K562 (cell line): ENCODE results near the gene PRKCE. TPM values are rescaled to one million over a fixed set of nuclear protein-coding genes. Genes with fewer than 3 reads are reported as not detected.

ENCODE experiments used
- ATAC-seq: fragments of 200-7000 bp; cut with Tn5 transposase; 3 replicates; pipeline ENCODE4 v1.9.1; 2020; ENCODE audit warnings: moderate library complexity
- BruUV-seq: library from RNA; stranded (reverse); fragments of 400-500 nt; replicated peaks from 2 replicates; lab custom pipeline; 2021; lab: Mats Ljungman, UMichigan
- CTCF ChIA-PET: fragments of 300-600 bp; formaldehyde crosslinking; extraction: SDS; loops from one replicate; lab custom pipeline; 2021; ENCODE audit warnings: low intra/inter-chr PET ratio; lab: Yijun Ruan, JAX
- POLR2A ChIA-PET: fragments of 300-600, 350-650 bp; sonication (Branson Sonifier 250); formaldehyde crosslinking; extraction: SDS; loops from one replicate; lab custom pipeline; 2021; ENCODE audit warnings: antibody characterized with exemption, inconsistent platforms; lab: Yijun Ruan, JAX
- DNase-seq, 4 experiments: peaks; one replicate each; pipeline versions ENCODE4 v3.0.0 to v3.0.0-alpha.2; 2011 to 2018; ENCODE audit warnings: low spot score in 3 of 4, mixed read lengths in 3 of 4; ENCODE audit errors: extremely low read depth in 1 of 4
- FAIRE-seq: peaks from 2 replicates; lab custom pipeline; 2011; peaks lifted over from hg19 to GRCh38; lab: Jason Lieb, UNC
- H2AFZ ChIP-seq: 2 replicates; pipeline ENCODE4 v1.6.0; 2011; ENCODE audit warnings: low read depth, low read length, control low read depth, inconsistent platforms
- H3K27ac ChIP-seq: fragments of 200-600 bp; 3 replicates; pipeline ENCODE4 v1.8.0; 2011; ENCODE audit warnings: low read depth, mild to moderate bottlenecking, control low read depth, inconsistent platforms, low read length, moderate library complexity, mixed read lengths; ENCODE audit errors: extremely low read depth
- H3K27me3 ChIP-seq, 2 experiments: fragments of 300-600 bp in 1 of 2; 2 replicates in 1 of 2; 3 replicates in 1 of 2; pipeline versions ENCODE4 v1.6.0 to v1.8.0; 2011; ENCODE audit warnings: inconsistent platforms in 2 of 2, low read length in 2 of 2, mild to moderate bottlenecking in 1 of 2, mixed read lengths in 1 of 2, moderate library complexity in 1 of 2; ENCODE audit not compliant: control insufficient read depth in 2 of 2, insufficient read depth in 2 of 2
- H3K36me3 ChIP-seq: fragments of 300-600 bp; 3 replicates; pipeline ENCODE4 v1.8.0; 2011; ENCODE audit warnings: mild to moderate bottlenecking, low read length, inconsistent platforms; ENCODE audit not compliant: control insufficient read depth, insufficient read depth
- H3K4me1 ChIP-seq, 2 experiments: fragments of 200-600 bp in 1 of 2; replicated peaks in 1 of 2; 2 replicates in 1 of 2; 3 replicates in 1 of 2; pipeline versions ENCODE4 v1.5.1 to v1.8.0; 2011; ENCODE audit warnings: inconsistent platforms in 2 of 2, low read length in 2 of 2, mild to moderate bottlenecking in 1 of 2, mixed read lengths in 1 of 2, moderate library complexity in 1 of 2; ENCODE audit not compliant: control insufficient read depth in 2 of 2, insufficient read depth in 2 of 2
- H3K4me2 ChIP-seq: 2 replicates; pipeline ENCODE4 v1.6.1; 2011; ENCODE audit warnings: low read length, control low read depth, inconsistent platforms, mixed read lengths; ENCODE audit not compliant: insufficient read depth
- H3K4me3 ChIP-seq: fragments of 200-600 bp; sonication (generic), shearing (Covaris generic); 2 replicates; pipeline ENCODE4 v1.5.1; 2016; ENCODE audit warnings: control low read depth, inconsistent platforms
- H3K79me2 ChIP-seq: fragments of 200-600 bp; 3 replicates; pipeline ENCODE4 v1.8.0; 2011; ENCODE audit warnings: low read length, inconsistent platforms; ENCODE audit not compliant: control insufficient read depth, insufficient read depth
- H3K9ac ChIP-seq, 2 experiments: 2 replicates each; pipeline versions ENCODE4 v1.6.0 to v1.6.1; 2011; ENCODE audit warnings: low read depth in 2 of 2, low read length in 2 of 2, control low read depth in 1 of 2, inconsistent platforms in 1 of 2, mild to moderate bottlenecking in 1 of 2, mixed read lengths in 1 of 2; ENCODE audit not compliant: insufficient read depth in 1 of 2
- H3K9me1 ChIP-seq: one replicate; pipeline ENCODE4 v1.6.0; 2011; ENCODE audit warnings: inconsistent platforms, mild to moderate bottlenecking, low read length, moderate library complexity; ENCODE audit not compliant: control insufficient read depth, insufficient read depth
- H3K9me3 ChIP-seq: replicated peaks from 2 replicates; pipeline ENCODE4 v1.5.1; 2011; ENCODE audit warnings: low read depth, low read length, inconsistent platforms; ENCODE audit not compliant: control insufficient read depth, insufficient read depth
- H4K20me1 ChIP-seq: replicated peaks from 2 replicates; pipeline ENCODE4 v1.6.1; 2011; ENCODE audit warnings: low read length, inconsistent platforms, mixed read lengths; ENCODE audit not compliant: control insufficient read depth, insufficient read depth
- L3MBTL2 ChIP-seq: fragments of 450-650 bp; IDR thresholded peaks from 2 replicates; pipeline ENCODE4 v1.6.1; 2016; ENCODE audit warnings: mild to moderate bottlenecking, moderate library complexity
- MAFG ChIP-seq: fragments of 450-650 bp; conservative IDR thresholded peaks from 2 replicates; pipeline ENCODE4 v1.6.1; 2016; ENCODE audit warnings: missing genetic modification characterization, missing compliant biosample characterization
- NONO ChIP-seq, 2 experiments: fragments of 200-400 bp in 1 of 2; fragments of 450-650 bp in 1 of 2; formaldehyde crosslinking in 1 of 2; IDR thresholded peaks; 2 replicates each; pipeline ENCODE4 v1.6.1; 2017; ENCODE audit warnings: low read depth in 2 of 2, mild to moderate bottlenecking in 2 of 2, moderate library complexity in 2 of 2, low read length in 1 of 2
- RBM17 ChIP-seq: fragments of 200-400 bp; formaldehyde crosslinking; IDR thresholded peaks from 2 replicates; pipeline ENCODE4 v1.6.1; 2017; ENCODE audit warnings: low read depth, mild to moderate bottlenecking, low read length, borderline replicate concordance
- XRCC5 ChIP-seq: fragments of 200-400 bp; formaldehyde crosslinking; IDR thresholded peaks from 2 replicates; pipeline ENCODE4 v1.6.1; 2017; ENCODE audit warnings: low read depth, mild to moderate bottlenecking, low read length
- ZNF263 ChIP-seq: sonication (generic); formaldehyde crosslinking; IDR thresholded peaks from 2 replicates; pipeline ENCODE4 v1.8.0; 2022; ENCODE audit warnings: mild to moderate bottlenecking, missing genetic modification reagents, borderline replicate concordance
- ZNF830 ChIP-seq: fragments of 250-450 bp; sonication (Bioruptor Pico); IDR thresholded peaks from 2 replicates; pipeline ENCODE4 v1.5.0; 2021; ENCODE audit warnings: mild to moderate bottlenecking
- WGBS: fragments of 100-300 bp; shearing (Covaris generic); methylation state at CpG from one replicate; pipeline ENCODE4 v1.1.6; 2016; ENCODE audit warnings: low coverage, mixed read lengths; ENCODE audit not compliant: insufficient coverage; ENCODE audit errors: missing lambda C conversion rate; 5-methylcytosine and 5-hydroxymethylcytosine counted together
- in situ Hi-C: fragments of 300-500 bp; cut with MboI; formaldehyde crosslinking; loops from 4 replicates; pipeline ENCODE4 v1.15.0; 2018; ENCODE audit warnings: inconsistent platforms, mixed read lengths
- intact Hi-C: fragments of 100-400 bp; cut with micrococcal nuclease; formaldehyde crosslinking; loops from 2 replicates; pipeline ENCODE4 v1.14.2; 2022
- polyA plus RNA-seq, 8 experiments: library from polyadenylated mRNA; depleted of rRNA in 4 of 8; stranded (reverse) in 5 of 8; unstranded in 3 of 8; fragments of >200 nt; fragmentation: Nextera tagmentation in 2 of 8; fragmentation: Illumina TruSeq in 1 of 8; extraction: Ambion mirVana in 2 of 8; extraction: Trizol in 1 of 8; gene quantifications; 2 replicates each; pipeline versions ENCODE4 v1.2.1 to v1.2.3, GENCODE V29; 2011 to 2014; ENCODE audit warnings: inconsistent platforms in 1 of 8, missing spikeins in 1 of 8
- total RNA-seq, 7 experiments: library from RNA; depleted of rRNA in 6 of 7; stranded (reverse); fragments of >200 nt in 6 of 7; fragmentation: Illumina TruSeq in 2 of 7; extraction: Trizol in 2 of 7; gene quantifications; 2 replicates each; pipeline versions ENCODE4 v1.2.1 to v1.2.3, GENCODE V29; 2011 to 2021; ENCODE audit warnings: low replicate concordance in 1 of 7
- TF ChIP-seq, protein P1 (sequence below), 3 experiments: fragments of 200-800 bp in 1 of 3; fragments of 250-450 bp in 1 of 3; fragments of 450-650 bp in 1 of 3; sonication (Bioruptor Pico) in 1 of 3; sonication (Bioruptor generic) in 1 of 3; formaldehyde crosslinking in 1 of 3; IDR thresholded peaks; 2 replicates each; pipeline versions ENCODE4 v1.6.1 to v1.8.0; 2016 to 2022; ENCODE audit warnings: mild to moderate bottlenecking in 2 of 3, missing genetic modification characterization in 2 of 3, missing compliant biosample characterization in 1 of 3, moderate library complexity in 1 of 3
- TF ChIP-seq, protein P2 (sequence below): fragments of 450-650 bp; IDR thresholded peaks from 2 replicates; pipeline ENCODE4 v1.7.0; 2016; ENCODE audit warnings: borderline replicate concordance

The PRKCE gene
- total and polyA plus RNA-seq, 9 of the 15 experiments (the other 6 are each of a cell fraction or from before 2014, with no cell fraction given) = 0.06 to 1.0 (median 0.22) TPM; not detected in 1

DNA sequence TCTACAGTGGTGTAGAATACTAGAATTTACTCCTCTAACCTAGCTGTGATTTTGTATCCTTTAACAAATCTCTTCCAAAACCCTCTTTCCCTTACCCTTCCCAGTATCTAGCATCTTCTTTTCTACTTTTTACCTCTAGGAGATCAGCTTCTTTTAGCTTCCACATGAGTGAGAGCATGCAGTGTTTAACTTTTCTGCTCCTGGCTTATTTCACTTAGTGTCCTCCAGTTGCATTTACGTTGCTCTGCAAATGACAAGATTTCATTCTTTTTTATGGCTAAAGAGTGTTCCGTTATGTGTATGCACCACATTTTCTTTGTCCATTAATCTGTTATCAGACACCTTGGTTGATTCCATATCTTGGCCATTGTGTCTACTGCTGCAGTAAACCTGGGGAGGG, 228.5 kb downstream of the PRKCE start (continued):
- TF ChIP-seq, protein P1, sequence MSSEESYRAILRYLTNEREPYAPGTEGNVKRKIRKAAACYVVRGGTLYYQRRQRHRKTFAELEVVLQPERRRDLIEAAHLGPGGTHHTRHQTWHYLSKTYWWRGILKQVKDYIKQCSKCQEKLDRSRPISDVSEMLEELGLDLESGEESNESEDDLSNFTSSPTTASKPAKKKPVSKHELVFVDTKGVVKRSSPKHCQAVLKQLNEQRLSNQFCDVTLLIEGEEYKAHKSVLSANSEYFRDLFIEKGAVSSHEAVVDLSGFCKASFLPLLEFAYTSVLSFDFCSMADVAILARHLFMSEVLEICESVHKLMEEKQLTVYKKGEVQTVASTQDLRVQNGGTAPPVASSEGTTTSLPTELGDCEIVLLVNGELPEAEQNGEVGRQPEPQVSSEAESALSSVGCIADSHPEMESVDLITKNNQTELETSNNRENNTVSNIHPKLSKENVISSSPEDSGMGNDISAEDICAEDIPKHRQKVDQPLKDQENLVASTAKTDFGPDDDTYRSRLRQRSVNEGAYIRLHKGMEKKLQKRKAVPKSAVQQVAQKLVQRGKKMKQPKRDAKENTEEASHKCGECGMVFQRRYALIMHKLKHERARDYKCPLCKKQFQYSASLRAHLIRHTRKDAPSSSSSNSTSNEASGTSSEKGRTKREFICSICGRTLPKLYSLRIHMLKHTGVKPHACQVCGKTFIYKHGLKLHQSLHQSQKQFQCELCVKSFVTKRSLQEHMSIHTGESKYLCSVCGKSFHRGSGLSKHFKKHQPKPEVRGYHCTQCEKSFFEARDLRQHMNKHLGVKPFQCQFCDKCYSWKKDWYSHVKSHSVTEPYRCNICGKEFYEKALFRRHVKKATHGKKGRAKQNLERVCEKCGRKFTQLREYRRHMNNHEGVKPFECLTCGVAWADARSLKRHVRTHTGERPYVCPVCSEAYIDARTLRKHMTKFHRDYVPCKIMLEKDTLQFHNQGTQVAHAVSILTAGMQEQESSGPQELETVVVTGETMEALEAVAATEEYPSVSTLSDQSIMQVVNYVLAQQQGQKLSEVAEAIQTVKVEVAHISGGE (CRISPR knock-in tag; IDR thresholded peaks at IDR 0.05) = no peak
- TF ChIP-seq ZNF263 (CRISPR knock-in tag) = no peak
- TF ChIP-seq NONO (IDR thresholded peaks at IDR 0.05; ENCODE audit: low read depth in 2 of 2, low read length in 1 of 2) = no peak
- TF ChIP-seq RBM17 = no peak

DNA sequence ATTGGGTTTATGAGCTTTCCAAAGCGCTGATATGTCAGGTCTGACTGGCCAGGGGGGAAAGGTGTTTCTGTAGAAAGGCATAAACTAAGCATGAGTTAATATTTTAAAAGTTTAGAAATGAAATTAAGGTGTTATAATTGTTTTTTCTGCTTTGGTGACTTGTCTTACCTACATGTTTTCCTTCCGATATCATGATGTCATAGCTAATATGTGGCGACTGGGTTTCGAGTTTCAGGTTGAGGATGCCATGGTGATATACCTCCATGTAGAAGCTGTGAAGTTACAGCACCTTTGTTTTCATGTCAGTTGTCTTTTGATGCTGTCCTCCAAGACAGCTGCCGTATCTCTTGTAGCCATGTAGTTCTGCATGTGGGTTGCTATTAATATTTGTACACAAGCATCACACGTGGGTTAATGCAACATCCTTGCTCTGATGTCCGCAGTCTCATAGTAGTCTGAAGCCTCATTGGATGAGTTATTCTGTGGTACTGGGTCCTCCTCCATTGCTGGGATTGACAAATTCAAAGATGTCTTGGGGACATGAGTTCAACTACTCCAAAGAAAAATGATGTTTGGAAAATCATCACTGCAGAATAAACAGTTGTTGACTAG, 230.6 kb downstream of the PRKCE start:
- WGBS = 2% methylated on average over 6 of the region's 7 CpGs
- no peak overlapping the region for H3K9ac ChIP-seq
- TF ChIP-seq, protein P2, sequence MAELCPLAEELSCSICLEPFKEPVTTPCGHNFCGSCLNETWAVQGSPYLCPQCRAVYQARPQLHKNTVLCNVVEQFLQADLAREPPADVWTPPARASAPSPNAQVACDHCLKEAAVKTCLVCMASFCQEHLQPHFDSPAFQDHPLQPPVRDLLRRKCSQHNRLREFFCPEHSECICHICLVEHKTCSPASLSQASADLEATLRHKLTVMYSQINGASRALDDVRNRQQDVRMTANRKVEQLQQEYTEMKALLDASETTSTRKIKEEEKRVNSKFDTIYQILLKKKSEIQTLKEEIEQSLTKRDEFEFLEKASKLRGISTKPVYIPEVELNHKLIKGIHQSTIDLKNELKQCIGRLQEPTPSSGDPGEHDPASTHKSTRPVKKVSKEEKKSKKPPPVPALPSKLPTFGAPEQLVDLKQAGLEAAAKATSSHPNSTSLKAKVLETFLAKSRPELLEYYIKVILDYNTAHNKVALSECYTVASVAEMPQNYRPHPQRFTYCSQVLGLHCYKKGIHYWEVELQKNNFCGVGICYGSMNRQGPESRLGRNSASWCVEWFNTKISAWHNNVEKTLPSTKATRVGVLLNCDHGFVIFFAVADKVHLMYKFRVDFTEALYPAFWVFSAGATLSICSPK = no peak
- no peak for TF ChIP-seq MAFG
- no peak for TF ChIP-seq L3MBTL2
- no peak for TF ChIP-seq ZNF830
- no peak for TF ChIP-seq XRCC5
- TF ChIP-seq, all 486 proteins: peak for 0
- Histone ChIP-seq H3K9me1 (no peaks in the 10 kb centered on the region), H3K79me2 (no peaks in the 10 kb centered on the region), H3K4me3 (no peak overlapping the region), H3K27me3 (peaks cover 6 to 27% of the 10 kb centered on the region in 2 experiments; a peak in 4 of 5 replicates), H3K36me3 (no peaks in the 10 kb centered on the region), H3K4me1 (no peaks in the 10 kb centered on the region), H2AFZ (no peak overlapping the region), H4K20me1 (no peaks in the 10 kb centered on the region), H3K4me2 (no peak overlapping the region), H3K9me3 (no peaks in the 10 kb centered on the region), H3K27ac (no peak overlapping the region)
- in situ Hi-C loops (no loop called here), intact Hi-C loops (no loop called here)
- ATAC-seq (no peak), FAIRE-seq (no peak), DNase-seq (no peak)
- no TSS peak for BruUV-seq
- ChIA-PET CTCF (no interaction called here), POLR2A (interaction anchor here (1.1 kb wide), 1 partner anchor 17 kb away, joined by 4 read pairs; no protein-coding TSS in a partner anchor)
